HG02763 (cell line): Measurements from ENCODE around the gene CCDC102A.

Source experiments
- ATAC-seq: cut with Tn5 transposase; IDR thresholded peaks from one replicate; pipeline ENCODE4 v1.9.1; 2021; ENCODE audit warnings: mild to moderate bottlenecking, moderate library complexity; ENCODE audit not compliant: unreplicated experiment

Gene CCDC102A

DNA sequence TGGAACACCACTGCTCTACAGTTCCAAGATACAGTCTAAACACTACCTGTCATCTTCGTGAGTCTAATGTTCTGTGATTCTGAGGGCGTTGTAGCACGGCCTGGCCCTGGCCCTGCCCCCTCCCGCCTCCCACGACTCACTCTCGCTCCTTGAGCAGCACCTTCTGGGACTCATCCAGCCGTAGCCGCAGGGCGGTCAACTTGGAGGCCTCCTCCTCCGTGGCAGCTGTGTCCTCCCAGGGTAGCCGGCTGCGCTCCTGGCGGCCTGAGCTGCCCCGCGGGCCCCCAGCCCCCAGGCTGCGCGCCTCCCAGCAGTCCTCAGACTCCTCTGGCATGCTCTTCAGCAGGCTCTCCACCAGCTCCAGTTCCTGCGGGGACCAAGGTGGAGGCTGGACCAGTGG lies 10.6 kb downstream of the CCDC102A start:
- no peak for ATAC-seq

- ATAC-seq = no peak
Observed at GRCh38 chr16:57522960-57523359, 13.4 kb downstream of the CCDC102A start.

DNA sequence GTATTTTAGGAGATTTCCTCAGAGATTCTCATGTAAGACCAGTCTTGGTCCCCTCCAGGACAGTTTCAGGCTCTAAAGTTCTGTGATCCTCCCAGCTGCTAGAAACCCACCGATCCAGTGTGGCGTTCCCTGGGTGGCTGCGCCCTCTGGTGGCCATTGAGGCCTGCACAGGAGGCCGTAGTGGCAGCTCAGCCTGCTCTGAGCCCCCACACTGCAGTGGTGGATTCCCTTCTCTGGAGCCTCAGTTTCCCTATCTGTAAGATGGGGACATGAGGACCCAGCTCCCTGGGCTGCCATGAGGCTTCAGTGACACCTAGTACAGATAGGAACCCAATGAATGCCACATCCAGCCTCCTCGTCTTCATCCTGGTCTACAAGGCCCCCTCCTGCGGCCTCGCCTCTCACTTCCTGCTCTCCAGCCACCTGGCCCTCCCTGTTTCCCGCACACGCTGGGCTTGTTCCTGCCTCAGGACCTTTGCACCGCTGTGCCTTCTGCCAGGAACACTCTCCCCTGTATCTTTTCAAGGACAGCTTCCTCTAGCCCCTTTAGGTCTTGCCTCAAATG lies 16.5 kb downstream of the CCDC102A start:
- ATAC-seq = no peak

- no peak for ATAC-seq
Observed at GRCh38 chr16:57518922-57519321, 17.4 kb downstream of the CCDC102A start.

- ATAC-seq = no peak
Observed at GRCh38 chr16:57518520-57518919, 17.9 kb downstream of the CCDC102A start.

GRCh38 chr16:57517397-57518367 lies 18.7 kb downstream of the CCDC102A start:
- no peak for ATAC-seq

DNA sequence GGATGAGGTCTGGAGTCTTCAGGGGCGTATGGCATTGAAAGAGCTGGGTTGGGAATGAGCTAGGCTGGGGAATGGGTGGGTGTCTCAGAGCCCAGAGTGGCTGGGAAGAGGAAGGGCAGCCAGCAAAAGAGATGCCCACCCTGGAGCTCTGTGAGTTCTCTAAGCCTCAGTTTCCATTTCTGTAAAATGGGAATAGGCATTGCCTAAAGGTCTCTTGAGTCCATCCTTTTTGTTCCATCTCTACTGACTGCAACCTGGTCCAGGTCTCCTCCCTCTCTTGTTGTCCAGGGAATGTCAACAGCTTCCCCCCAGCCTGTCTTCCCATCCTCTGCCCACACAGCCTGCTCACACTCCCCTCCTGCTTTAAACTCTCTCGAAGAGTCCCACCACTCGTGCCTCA lies 19.6 kb downstream of the CCDC102A start:
- ATAC-seq = no peak

DNA sequence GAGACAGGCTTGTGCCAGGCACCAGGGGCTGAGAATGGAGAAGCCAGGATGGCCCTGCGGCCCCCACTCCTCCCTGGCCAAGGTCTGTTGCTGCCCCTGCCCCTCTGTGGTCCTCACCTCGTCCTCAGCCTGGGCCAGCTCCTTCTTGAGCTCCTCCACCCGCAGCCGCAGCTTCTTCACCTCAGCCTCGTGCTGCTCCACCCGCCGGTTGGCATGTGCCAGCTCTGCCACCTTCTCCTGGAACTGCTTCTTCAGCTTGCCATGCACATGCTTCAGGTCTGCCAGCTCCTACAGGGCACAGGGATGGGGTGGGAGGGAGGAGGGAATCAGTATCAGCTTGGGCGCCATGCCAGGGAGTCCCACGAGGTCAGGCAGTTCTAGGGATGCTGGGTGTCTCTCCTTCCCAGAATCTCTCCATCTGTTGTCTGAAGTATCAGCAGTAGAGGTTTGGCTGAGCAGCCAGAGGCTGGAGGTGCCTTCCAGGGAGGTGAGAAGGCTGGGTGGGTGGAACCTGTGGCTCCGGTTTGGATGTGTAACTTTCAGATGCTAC lies 20.1 kb downstream of the CCDC102A start:
- ATAC-seq = no peak

GRCh38 chr16:57514791-57515600 lies 21.4 kb downstream of the CCDC102A start:
- ATAC-seq = no peak

- ATAC-seq = no peak
Observed at GRCh38 chr16:57514371-57514770, 22.0 kb downstream of the CCDC102A start.

GRCh38 chr16:57513371-57514102 lies 22.8 kb downstream of the CCDC102A start:
- no peak for ATAC-seq

- no peak for ATAC-seq
Observed at GRCh38 chr16:57512296-57513001, 23.9 kb downstream of the CCDC102A start.

GRCh38 chr16:57510016-57510871 lies 26.1 kb downstream of the CCDC102A start:
- ATAC-seq = no peak

DNA sequence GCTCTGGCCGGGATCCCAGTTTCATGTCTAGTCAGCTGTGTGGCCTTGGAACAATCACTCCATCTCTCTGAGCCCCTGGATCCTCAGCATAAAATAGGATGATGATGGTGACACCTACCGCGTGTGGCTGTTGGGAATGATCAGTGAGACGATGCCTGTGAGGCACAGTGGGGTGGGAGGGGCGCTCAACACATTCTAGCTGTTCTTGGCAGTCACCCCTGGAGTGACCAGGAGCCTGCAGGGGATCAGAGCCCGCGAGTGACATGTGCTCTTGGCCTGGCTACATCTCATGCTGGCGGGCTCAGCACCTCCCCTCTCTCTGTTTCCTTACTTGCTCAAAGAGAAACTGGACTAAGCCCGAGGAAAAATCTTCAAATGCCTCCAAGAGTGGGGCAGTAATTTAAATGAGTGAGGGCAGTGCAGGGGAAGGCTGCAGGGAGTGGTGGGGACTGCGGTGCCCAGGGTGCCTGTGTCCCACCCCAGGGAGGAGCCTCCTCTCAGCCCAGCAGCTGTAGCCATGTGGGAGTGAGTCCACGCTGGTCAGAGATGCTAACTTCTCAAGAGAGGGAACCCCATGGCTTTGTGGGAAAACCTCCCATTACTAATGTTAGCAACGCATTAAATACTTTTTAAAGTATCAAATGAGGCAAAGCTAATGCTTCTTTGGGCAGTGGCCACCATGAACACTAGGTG lies 27.0 kb downstream of the CCDC102A start:
- no peak for ATAC-seq

- ATAC-seq = no peak
Observed at GRCh38 chr16:57508035-57508425, 28.3 kb downstream of the CCDC102A start.

- ATAC-seq = no peak
Observed at GRCh38 chr16:57507136-57508034, 29.0 kb downstream of the CCDC102A start.

- ATAC-seq = no peak
Observed at GRCh38 chr16:57505169-57505568, 31.2 kb downstream of the CCDC102A start.
